Activated naive CD4-positive, alpha-beta T cell treated with anti-CD3 and anti-CD28 coated beads for 36 hours (primary cell): ENCODE data around the gene WDR73. TPM values are rescaled to one million over a fixed set of nuclear protein-coding genes. Genes with fewer than 3 reads are reported as not detected.

Experiments
- CTCF ChIA-PET: fragments of 350-600 bp; sonication (Branson Sonifier 250); formaldehyde crosslinking; loops from one replicate; lab custom pipeline; 2021; ENCODE audit warnings: antibody characterized with exemption; lab: Charles Lee
- DNase-seq: peaks from one replicate; pipeline ENCODE4 v3.0.0-alpha.2; 2020
- H3K27ac Mint-ChIP-seq: one replicate; pipeline ENCODE4 v1.8.0; 2021; ENCODE audit warnings: mild to moderate bottlenecking, mixed read lengths
- H3K27me3 Mint-ChIP-seq: one replicate; pipeline ENCODE4 v1.8.0; 2021; ENCODE audit warnings: low read depth, mixed read lengths
- H3K36me3 Mint-ChIP-seq: one replicate; pipeline ENCODE4 v1.8.0; 2021; ENCODE audit warnings: low read depth, mixed read lengths
- H3K4me1 Mint-ChIP-seq: one replicate; pipeline ENCODE4 v1.8.0; 2021; ENCODE audit warnings: low read depth, mixed read lengths
- H3K4me3 Mint-ChIP-seq: one replicate; pipeline ENCODE4 v1.8.0; 2021; ENCODE audit warnings: mild to moderate bottlenecking, moderate library complexity, mixed read lengths
- H3K9me3 Mint-ChIP-seq: one replicate; pipeline ENCODE4 v1.8.0; 2021; ENCODE audit warnings: mixed read lengths
- intact Hi-C: fragments of 100-400 bp; cut with micrococcal nuclease; formaldehyde crosslinking; loops from one replicate; pipeline ENCODE4 v1.15.1; 2023
- total RNA-seq, 2 experiments: library from RNA; stranded (reverse); gene quantifications; one replicate each; pipeline ENCODE4 v1.2.3, GENCODE V29; 2021

WDR73 gene
- total RNA-seq, 2 experiments from 2014 or later: 9.5 to 9.9 TPM

DNA sequence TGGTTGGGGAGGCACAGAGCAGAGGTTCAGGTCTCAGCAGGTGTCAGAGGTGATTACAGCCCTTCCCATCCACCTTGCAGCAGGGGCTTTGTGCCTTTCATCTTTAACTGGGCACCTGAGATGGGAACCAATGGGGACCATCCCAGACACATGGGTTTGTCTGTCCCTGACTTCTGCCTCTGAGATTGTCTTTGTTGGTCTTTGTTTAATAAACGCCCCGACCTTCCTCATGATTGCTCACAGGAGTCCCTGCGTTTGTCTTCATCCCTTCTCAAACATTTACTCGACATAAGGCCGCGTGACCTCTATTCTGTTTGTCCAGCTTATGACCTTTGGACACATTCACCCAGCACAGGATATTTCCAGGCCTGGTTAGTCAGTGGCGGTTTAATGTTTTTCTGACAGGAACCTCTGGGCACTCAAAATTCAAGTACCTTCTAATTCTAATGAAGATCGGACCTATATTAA, 47.4 kb downstream of the WDR73 start:
- no peak for DNase-seq
- Mint-ChIP-seq H3K27ac (no peak overlapping the region), H3K9me3 (no peaks in the 10 kb centered on the region), H3K27me3 (no peaks in the 10 kb centered on the region), H3K4me3 (no peak overlapping the region), H3K36me3 (peaks cover 20% of the 10 kb centered on the region), H3K4me1 (peaks cover 45% of the 10 kb centered on the region)
- intact Hi-C loops: no loop called here
- CTCF ChIA-PET: interaction anchor here (0.9 to 1.2 kb wide), 2 partner anchors 8 to 20 kb away, joined by 3 to 5 read pairs; no protein-coding TSS in a partner anchor

DNA sequence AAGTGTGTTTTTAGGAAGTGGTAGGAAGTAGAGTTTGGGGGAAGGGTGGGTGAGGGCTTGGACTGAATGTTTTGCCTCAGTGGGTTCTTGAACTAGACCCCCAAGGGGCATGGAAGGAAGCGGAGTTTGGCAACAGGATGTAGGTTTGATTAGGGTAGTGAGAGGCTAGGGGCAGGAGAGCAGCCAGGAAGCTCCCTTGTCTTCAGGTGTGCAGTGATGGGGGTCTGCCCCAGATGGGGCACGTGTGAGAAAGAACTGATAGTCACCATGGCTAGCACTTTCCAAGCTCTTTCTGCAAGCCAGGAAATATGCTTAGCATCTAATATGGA, 48.6 kb downstream of the WDR73 start:
- CTCF ChIA-PET: interaction anchor here (1.2 to 1.5 kb wide), 2 partner anchors 18 to 21 kb away, joined by 3 read pairs; no protein-coding TSS in a partner anchor
- H3K36me3 Mint-ChIP-seq: peaks cover 20% of the 10 kb centered on the region
- H3K4me3 Mint-ChIP-seq: no peak overlapping the region
- intact Hi-C loops: no loop called here
- no peak overlapping the region for H3K27ac Mint-ChIP-seq
- DNase-seq: no peak
- H3K9me3 Mint-ChIP-seq: no peaks in the 10 kb centered on the region
- peaks cover 48% of the 10 kb centered on the region for H3K4me1 Mint-ChIP-seq
- no peaks in the 10 kb centered on the region for H3K27me3 Mint-ChIP-seq

DNA sequence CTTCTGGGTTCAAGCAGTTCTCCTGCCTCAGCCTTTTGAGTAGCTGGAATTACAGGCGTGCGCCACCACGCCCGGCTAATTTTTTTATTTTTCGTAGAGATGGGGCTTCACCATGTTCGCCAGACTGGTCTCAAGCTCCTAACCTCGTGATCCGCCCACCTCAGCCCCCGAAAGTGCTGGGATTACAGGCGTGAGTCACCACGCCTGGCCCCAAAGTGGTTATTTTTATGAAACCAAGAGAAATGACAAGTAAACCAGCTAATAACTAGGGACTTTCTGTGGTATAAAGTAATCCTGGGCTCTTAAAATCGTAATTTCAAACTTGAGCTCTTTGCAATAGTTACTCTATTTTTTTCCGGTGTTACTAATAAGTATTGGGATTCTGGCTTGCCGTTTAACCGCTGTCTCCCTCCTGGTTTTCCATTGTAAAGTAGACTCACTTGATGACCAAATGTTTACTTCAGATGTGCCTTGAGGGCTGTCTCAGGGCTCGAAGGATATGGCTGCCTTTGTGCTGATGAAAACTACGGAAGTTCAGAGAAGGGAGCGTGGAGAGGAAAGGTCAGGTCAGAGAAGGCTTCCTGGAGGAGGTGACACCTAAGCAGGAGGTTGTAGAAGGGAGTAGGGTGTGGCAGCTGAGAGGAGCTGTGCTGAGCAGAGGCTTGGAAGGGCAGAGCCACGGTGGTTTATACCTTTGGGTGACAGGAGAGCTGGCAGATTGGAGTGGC, 49.1 kb downstream of the WDR73 start:
- peak overlapping the region; percentile 5 for H3K27ac Mint-ChIP-seq
- H3K4me3 Mint-ChIP-seq: no peak overlapping the region
- peaks cover 49% of the 10 kb centered on the region for H3K4me1 Mint-ChIP-seq
- intact Hi-C loops: loop anchor here (5.0 kb wide), 1 partner anchor 132 kb away; no protein-coding TSS in a partner anchor
- no peaks in the 10 kb centered on the region for H3K9me3 Mint-ChIP-seq
- no peaks in the 10 kb centered on the region for H3K27me3 Mint-ChIP-seq
- CTCF ChIA-PET: interaction anchor here (1.2 to 1.5 kb wide), 2 partner anchors 17 to 21 kb away, joined by 3 read pairs; no protein-coding TSS in a partner anchor
- DNase-seq: peak; percentile 43
- H3K36me3 Mint-ChIP-seq: peaks cover 20% of the 10 kb centered on the region

DNA sequence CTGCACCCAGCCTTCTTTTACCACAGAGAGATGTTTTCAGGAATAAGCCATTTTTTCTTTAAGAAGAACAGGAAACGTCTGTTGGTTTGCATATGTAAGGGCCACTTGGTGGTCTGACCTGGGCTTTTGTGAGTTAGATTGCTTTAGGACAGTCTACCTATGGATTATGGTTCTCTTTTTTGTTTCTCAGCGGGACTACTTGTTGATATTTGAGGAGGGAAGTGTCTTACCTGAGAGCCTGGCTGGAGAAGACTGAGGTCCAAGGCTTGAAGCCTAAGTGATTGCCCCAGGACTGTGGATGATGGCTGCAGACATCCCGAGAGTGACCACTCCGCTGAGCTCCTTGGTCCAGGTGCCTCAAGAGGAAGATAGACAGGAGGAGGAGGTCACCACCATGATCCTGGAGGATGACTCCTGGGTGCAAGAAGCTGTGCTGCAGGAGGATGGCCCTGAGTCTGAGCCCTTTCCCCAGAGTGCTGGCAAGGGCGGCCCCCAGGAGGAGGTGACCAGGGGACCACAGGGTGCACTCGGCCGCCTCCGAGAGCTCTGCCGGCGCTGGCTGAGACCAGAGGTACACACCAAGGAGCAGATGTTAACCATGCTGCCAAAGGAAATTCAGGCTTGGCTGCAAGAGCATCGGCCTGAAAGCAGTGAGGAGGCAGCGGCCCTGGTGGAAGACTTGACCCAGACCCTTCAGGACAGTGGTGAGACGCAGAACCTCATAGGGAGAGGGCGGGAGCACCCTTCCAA, 50.3 kb downstream of the WDR73 start:
- DNase-seq: no peak
- H3K36me3 Mint-ChIP-seq: peaks cover 16% of the 10 kb centered on the region
- no peak overlapping the region for H3K4me3 Mint-ChIP-seq
- H3K27ac Mint-ChIP-seq: no peak overlapping the region
- CTCF ChIA-PET: interaction anchor here (0.8 kb wide), 1 partner anchor 16 kb away, joined by 3 read pairs; no protein-coding TSS in a partner anchor
- intact Hi-C loops: loop anchor here (5.0 kb wide), 1 partner anchor 133 kb away; no protein-coding TSS in a partner anchor
- H3K9me3 Mint-ChIP-seq: no peaks in the 10 kb centered on the region
- H3K4me1 Mint-ChIP-seq: peaks cover 54% of the 10 kb centered on the region
- no peaks in the 10 kb centered on the region for H3K27me3 Mint-ChIP-seq

DNA sequence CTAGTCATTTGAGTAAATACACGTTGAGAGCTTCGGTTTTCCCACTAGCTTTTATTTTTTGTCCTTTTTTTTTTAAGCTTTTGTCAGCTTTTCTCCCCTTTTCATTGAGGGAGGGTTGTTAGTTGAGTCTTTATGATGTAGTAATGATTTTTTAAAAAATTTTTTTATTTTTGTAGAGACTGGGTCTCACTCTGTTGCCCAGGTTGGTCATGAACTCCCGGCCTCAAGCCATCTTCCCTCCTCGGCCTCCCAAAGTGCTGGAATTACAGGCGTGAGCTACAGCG, 52.6 kb downstream of the WDR73 start:
- no peak for DNase-seq
- H3K4me3 Mint-ChIP-seq: peak overlapping the region; percentile 90
- CTCF ChIA-PET: interaction anchor here (0.9 to 2.2 kb wide), 2 partner anchors 13 to 31 kb away, joined by 3 to 16 read pairs; no protein-coding TSS in a partner anchor
- H3K9me3 Mint-ChIP-seq: no peaks in the 10 kb centered on the region
- peaks cover 65% of the 10 kb centered on the region for H3K4me1 Mint-ChIP-seq
- H3K27ac Mint-ChIP-seq: no peak overlapping the region
- no peaks in the 10 kb centered on the region for H3K27me3 Mint-ChIP-seq
- intact Hi-C loops: loop anchor here (2.0 to 5.0 kb wide), 2 partner anchors 115 to 136 kb away; partner anchors contain the start of gene SEC11A
- H3K36me3 Mint-ChIP-seq: peaks cover 12% of the 10 kb centered on the region

DNA sequence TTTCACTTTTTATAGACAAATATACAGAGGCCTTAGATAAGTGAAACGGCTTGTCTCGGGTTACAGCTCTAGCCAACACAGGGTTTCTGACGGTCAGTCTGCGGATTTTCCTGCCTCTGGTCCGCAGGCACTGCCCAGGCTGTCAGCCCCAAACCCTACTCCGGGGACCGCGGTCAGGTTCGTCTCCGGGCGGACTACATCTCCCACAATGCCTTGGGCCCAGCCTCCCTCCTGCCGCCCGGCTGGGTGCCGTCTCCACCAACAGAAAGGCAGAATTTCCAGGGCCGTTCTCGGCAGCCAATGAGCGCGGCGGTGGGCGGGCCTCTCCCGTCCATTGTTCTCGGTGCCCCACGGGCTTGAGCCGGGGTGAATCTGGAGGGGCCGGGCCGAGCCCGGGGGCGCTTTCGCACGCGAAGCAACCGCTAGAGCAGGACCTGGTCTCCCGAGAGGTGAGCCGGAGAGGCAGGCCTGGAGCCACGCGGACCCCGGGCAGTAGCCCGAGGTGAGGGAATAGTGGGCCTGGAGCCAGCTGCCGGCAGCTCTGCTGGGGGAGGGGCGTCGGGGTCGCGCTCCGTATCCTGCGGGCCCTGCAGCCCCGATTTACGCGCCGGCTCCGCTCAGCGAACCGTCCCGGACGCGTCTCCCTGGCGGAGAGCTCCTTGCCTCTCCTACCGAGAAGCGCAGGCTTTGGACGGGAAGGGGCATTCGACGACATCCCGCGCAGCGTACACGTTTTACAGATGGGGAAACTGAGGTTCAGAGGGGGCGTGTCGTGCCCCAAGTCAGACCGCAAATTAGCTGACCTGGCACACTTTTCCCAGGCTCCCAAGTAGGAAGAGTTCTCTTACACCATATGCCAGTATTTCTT, 53.2 kb downstream of the WDR73 start, which contains the start of gene ZSCAN2:
ZSCAN2 (plus strand) TSS at position 323 of the 868 bp plus-strand sequence. CDS start 2,919 bp downstream, outside the sequence.
- Mint-ChIP-seq H3K9me3 (no peaks in the 10 kb centered on the region), H3K4me3 (peak within 1 kb of the TSS; percentile 90), H3K27me3 (no peaks in the 10 kb centered on the region), H3K36me3 (peaks cover 9% of the 10 kb centered on the region), H3K27ac (no peak within 1 kb of the TSS), H3K4me1 (peaks cover 61% of the 10 kb centered on the region)
- CTCF ChIA-PET: interaction anchor here (0.9 to 2.2 kb wide), 3 partner anchors 12 to 327 kb away, joined by 3 to 16 read pairs (median 3); no protein-coding TSS in a partner anchor
- intact Hi-C loops: loop anchor here (1.0 to 5.0 kb wide), 5 partner anchors 30 to 472 kb away; partner anchors contain the start of genes SEC11A and WDR73
- peak; percentile 97 for DNase-seq

DNA sequence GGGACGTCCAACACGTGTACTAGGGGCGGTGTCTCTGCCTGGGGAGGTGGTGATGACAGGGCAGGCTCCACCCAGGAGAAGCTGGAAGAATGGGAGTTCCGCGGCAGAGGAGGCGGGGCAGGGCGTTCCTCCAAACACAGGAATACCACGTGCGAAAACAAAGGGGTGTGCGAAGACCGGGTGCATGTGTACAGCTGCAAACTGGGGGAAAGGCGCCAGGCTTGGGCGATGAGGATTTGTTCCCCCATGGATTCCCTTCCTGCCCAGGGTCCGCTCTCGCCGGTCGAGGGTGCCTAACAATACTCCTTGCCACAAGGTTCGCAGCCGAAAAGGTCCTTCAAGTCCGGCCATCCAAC, 53.8 kb downstream of the WDR73 start:
- no peaks in the 10 kb centered on the region for H3K27me3 Mint-ChIP-seq
- H3K36me3 Mint-ChIP-seq: peaks cover 6% of the 10 kb centered on the region
- peaks cover 55% of the 10 kb centered on the region for H3K4me1 Mint-ChIP-seq
- intact Hi-C loops: loop anchor here (1.0 to 5.0 kb wide), 5 partner anchors 31 to 473 kb away; partner anchors contain the start of genes SEC11A and WDR73
- H3K4me3 Mint-ChIP-seq: peak overlapping the region; percentile 90
- H3K27ac Mint-ChIP-seq: no peak overlapping the region
- CTCF ChIA-PET: interaction anchor here (1.2 to 2.2 kb wide), 2 partner anchors 12 to 328 kb away, joined by 3 to 16 read pairs; no protein-coding TSS in a partner anchor
- DNase-seq: peak; percentile 63
- H3K9me3 Mint-ChIP-seq: no peaks in the 10 kb centered on the region

DNA sequence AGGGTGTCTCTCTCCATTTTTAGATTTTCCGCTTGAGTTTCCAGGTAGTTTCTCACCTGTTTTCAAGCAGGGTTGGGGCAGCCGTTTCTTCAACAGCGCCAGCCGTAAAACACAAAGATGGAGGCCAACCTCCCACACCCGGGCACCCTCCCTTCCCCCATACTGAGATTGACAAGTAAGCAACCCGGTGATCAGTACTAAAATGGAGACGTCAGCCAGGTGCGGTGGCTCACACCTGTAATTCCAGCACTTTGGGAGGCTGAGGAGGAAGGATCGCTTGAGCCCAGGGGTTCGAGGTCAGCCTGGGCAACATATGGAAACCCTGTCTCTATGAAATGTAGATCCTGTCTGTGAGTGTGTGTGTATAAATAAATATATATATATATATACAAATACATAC, 54.2 kb downstream of the WDR73 start:
- no peak for DNase-seq
- Mint-ChIP-seq H3K27me3 (no peaks in the 10 kb centered on the region), H3K36me3 (peaks cover 3% of the 10 kb centered on the region), H3K27ac (no peak overlapping the region), H3K4me1 (peaks cover 51% of the 10 kb centered on the region), H3K9me3 (no peaks in the 10 kb centered on the region), H3K4me3 (peak overlapping the region; percentile 90)
- CTCF ChIA-PET: interaction anchor here (0.7 to 3.3 kb wide), 16 partner anchors 9 to 577 kb away, joined by 3 to 16 read pairs (median 6); partner anchors contain the start of gene WDR73
- intact Hi-C loops: loop anchor here (1.0 to 5.0 kb wide), 10 partner anchors 31 to 473 kb away; partner anchors contain the start of genes ALPK3, SEC11A and WDR73

DNA sequence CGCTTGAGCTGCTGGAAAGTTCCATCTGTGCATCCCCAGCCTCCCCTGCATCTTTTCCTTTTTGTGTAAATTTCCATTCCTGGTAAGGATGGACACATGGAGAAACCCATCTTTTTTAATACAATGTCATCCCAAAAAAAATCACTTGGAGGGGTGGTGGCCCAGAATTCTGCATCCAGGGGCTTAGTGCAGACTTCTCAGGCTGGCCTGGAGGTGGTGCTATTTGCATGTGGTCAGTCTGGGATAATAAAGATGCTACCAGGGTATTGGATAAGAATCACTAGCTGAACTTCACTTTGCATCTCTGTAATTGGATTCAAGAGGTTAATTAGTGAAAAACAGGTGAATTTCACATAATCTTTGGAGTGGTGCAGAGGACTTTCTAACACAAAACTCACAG, 55.1 kb downstream of the WDR73 start:
- H3K27ac Mint-ChIP-seq: no peak overlapping the region
- no peaks in the 10 kb centered on the region for H3K27me3 Mint-ChIP-seq
- peaks cover 47% of the 10 kb centered on the region for H3K4me1 Mint-ChIP-seq
- peak; percentile 75 for DNase-seq
- intact Hi-C loops: loop anchor here (1.0 to 5.0 kb wide), 6 partner anchors 39 to 329 kb away; partner anchors contain the start of gene ALPK3
- CTCF ChIA-PET: interaction anchor here (0.7 to 3.3 kb wide), 25 partner anchors 8 to 578 kb away, joined by 3 to 15 read pairs (median 5); partner anchors contain the start of gene WDR73
- H3K4me3 Mint-ChIP-seq: no peak overlapping the region
- peaks cover 3% of the 10 kb centered on the region for H3K36me3 Mint-ChIP-seq
- no peaks in the 10 kb centered on the region for H3K9me3 Mint-ChIP-seq

DNA sequence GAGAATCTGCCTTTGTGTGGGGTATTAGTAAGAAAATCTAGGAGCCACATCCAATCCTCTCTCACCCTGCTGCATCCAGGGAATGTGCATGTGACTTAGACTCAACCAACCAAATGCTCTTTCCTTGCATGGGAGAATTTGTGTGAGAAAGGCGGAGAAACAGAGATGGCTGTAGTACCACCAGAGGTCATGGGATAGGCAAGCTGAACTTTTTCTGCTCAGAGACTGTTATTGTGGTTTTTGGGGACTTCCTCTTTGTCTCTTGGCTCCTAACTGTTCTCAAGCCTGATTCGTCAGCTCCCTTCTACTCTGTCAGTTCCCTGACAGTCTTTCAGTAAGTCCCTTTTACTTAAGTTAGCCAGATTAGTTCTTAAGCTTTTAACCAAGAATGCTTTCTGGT, 55.8 kb downstream of the WDR73 start:
- DNase-seq: peak; percentile 19
- no peak overlapping the region for H3K4me3 Mint-ChIP-seq
- CTCF ChIA-PET: interaction anchor here (0.5 to 3.3 kb wide), 22 partner anchors 9 to 722 kb away, joined by 3 to 15 read pairs (median 5); partner anchors contain the start of gene WDR73
- H3K27me3 Mint-ChIP-seq: no peaks in the 10 kb centered on the region
- intact Hi-C loops: loop anchor here (1.0 to 5.0 kb wide), 4 partner anchors 157 to 330 kb away; partner anchors contain the start of gene ALPK3
- no peaks in the 10 kb centered on the region for H3K9me3 Mint-ChIP-seq
- H3K36me3 Mint-ChIP-seq: no peaks in the 10 kb centered on the region
- peak overlapping the region; percentile 56 for H3K27ac Mint-ChIP-seq
- H3K4me1 Mint-ChIP-seq: peaks cover 40% of the 10 kb centered on the region

DNA sequence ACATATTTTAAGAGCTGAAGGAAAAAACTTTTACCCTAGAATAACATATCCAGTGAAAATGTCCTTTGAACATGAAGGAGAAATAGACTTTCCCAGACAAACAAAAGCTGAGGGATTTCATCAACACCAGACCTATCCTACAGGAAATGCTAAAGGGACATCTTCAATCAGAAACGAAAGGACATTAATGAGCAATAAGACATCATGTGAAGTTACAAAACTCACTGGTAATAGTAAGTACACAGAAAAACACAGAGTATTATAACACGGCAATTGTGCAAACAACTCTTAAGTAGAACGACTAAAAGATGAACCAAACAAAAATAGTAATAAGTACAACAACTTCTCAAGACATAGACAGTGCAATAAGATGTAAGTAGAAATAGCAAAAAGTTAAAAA, 56.8 kb downstream of the WDR73 start:
- Mint-ChIP-seq H3K27ac (peak overlapping the region; percentile 68), H3K4me1 (peaks cover 34% of the 10 kb centered on the region), H3K27me3 (no peaks in the 10 kb centered on the region), H3K9me3 (no peaks in the 10 kb centered on the region), H3K4me3 (no peak overlapping the region), H3K36me3 (no peaks in the 10 kb centered on the region)
- DNase-seq: no peak
- CTCF ChIA-PET: interaction anchor here (0.8 to 3.3 kb wide), 7 partner anchors 9 to 331 kb away, joined by 3 to 15 read pairs (median 5); no protein-coding TSS in a partner anchor
- intact Hi-C loops: loop anchor here (5.0 kb wide), 1 partner anchor 220 kb away; the partner anchor contains the start of gene ALPK3
